ENCODE results near the gene INO80C. TPM values are rescaled to one million over a fixed set of nuclear protein-coding genes. Genes with fewer than 3 reads are reported as not detected.

The INO80C gene
- total and polyA plus RNA-seq, 8 donors = 8.7 to 66.7 (median 29.6) TPM; not detected in 1

DNA sequence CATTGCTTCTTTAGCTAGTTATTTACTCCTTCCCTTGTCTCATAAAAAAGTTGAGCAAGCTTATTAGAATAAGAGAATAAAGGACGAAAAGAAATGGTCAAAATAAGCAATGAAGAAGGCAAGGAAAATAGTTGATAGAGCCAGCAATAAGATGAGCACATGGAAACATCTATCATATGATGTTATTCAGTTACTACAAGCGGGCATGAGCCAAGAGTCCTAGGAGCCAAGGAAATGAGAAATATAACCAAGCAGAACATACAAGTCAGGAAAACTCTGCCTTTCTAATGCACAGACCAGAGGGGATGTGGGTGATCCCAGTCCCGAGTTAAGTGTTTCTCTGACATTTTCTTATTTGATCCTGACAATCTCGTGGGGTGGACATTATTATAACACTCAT lies 33.9 kb downstream of the INO80C start:
- Histone ChIP-seq H3K36me3 (peaks cover 0 to 14% (median 11%) of the 10 kb centered on the region in 4 donors), H3K4me3 (no peak overlapping the region), H3K27me3 (no peaks in the 10 kb centered on the region), H3K4me1 (peaks cover 19 to 58% (median 39%) of the 10 kb centered on the region in 4 donors), H3K27ac (peak overlapping the region in 1 of 5 donors; percentile 14), H3K9me3 (no peaks in the 10 kb centered on the region)
- TF ChIP-seq, protein P1, sequence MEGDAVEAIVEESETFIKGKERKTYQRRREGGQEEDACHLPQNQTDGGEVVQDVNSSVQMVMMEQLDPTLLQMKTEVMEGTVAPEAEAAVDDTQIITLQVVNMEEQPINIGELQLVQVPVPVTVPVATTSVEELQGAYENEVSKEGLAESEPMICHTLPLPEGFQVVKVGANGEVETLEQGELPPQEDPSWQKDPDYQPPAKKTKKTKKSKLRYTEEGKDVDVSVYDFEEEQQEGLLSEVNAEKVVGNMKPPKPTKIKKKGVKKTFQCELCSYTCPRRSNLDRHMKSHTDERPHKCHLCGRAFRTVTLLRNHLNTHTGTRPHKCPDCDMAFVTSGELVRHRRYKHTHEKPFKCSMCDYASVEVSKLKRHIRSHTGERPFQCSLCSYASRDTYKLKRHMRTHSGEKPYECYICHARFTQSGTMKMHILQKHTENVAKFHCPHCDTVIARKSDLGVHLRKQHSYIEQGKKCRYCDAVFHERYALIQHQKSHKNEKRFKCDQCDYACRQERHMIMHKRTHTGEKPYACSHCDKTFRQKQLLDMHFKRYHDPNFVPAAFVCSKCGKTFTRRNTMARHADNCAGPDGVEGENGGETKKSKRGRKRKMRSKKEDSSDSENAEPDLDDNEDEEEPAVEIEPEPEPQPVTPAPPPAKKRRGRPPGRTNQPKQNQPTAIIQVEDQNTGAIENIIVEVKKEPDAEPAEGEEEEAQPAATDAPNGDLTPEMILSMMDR (IDR thresholded peaks at IDR 0.05) = no peak
- TF ChIP-seq POLR2A (IDR thresholded peaks at IDR 0.05) (no peak), EP300 (IDR thresholded peaks at IDR 0.05) (no peak), POLR2AphosphoS5 (IDR thresholded peaks at IDR 0.05) (no peak)
- intact Hi-C loops (cut with DNase I; ENCODE audit: low total_unique reads) = no loop called here
- WGBS, 5 donors = 65 to 78% (median 77%) methylated on average over 4 of the region's 4 CpGs
- DNase-seq = no peak

DNA sequence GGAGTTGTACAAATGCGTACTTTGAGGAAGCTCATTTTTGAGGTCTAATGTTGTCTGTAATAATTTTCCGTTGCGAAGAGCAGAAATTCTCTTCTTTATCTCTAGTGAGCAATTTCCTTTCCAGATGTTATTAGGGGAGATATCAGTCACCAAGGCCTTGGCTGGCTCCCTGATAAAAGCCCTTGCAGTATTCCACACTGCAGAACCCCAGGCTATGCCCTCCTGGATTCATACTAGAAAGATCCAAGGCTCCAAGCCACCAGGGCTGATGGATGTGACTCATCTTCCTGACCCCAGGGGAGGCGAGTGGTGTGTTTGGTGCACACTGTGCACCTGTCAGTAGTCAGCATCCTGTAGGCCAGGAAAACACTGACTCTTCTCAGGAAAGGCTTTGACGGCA lies 34.7 kb downstream of the INO80C start:
- DNase-seq = peak in 1 of 2 donors; percentile 34
- H3K4me3 ChIP-seq = no peak overlapping the region
- intact Hi-C loops (cut with DNase I; ENCODE audit: low total_unique reads) = no loop called here
- H3K27me3 ChIP-seq = no peaks in the 10 kb centered on the region
- no peak for TF ChIP-seq EP300 (IDR thresholded peaks at IDR 0.05)
- TF ChIP-seq POLR2AphosphoS5 (IDR thresholded peaks at IDR 0.05) = no peak
- TF ChIP-seq, protein P1 (IDR thresholded peaks at IDR 0.05) = no peak
- no peak for TF ChIP-seq POLR2A (IDR thresholded peaks at IDR 0.05)
- 75 to 84% (median 80%) methylated on average over 5 of the region's 5 CpGs for WGBS, 5 donors
- H3K27ac ChIP-seq = peak overlapping the region in 3 of 5 donors; percentile 14 to 56 (median 49)
- no peaks in the 10 kb centered on the region for H3K9me3 ChIP-seq
- peaks cover 0 to 9% (median 8%) of the 10 kb centered on the region in 4 donors for H3K36me3 ChIP-seq
- peaks cover 25 to 66% (median 46%) of the 10 kb centered on the region in 4 donors for H3K4me1 ChIP-seq

DNA sequence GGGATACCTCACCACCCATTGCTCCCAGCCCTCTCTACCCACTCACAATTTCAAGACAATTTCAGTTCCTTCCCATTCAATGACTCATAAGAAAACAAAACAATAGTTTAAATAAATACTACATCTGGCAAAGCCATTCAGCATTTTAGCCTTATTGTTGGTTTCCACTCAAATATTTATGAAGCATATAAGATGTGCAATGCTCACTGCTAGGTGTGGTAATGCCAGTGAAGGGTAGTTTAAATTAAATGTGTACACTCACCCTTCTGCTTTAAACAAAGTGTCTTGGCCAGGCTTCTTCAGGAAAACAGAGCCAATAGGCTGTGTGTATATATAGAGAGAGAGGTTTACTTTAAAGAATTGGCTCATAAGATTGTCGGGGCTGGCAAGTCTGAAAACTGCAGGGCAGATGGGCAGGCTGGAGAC lies 37.0 kb downstream of the INO80C start:
- intact Hi-C loops (cut with DNase I; ENCODE audit: low total_unique reads) = no loop called here
- Histone ChIP-seq H3K36me3 (no peaks in the 10 kb centered on the region), H3K27me3 (no peaks in the 10 kb centered on the region), H3K27ac (peak overlapping the region in 3 of 5 donors; percentile 0 to 49 (median 30)), H3K4me1 (peaks cover 25 to 66% (median 43%) of the 10 kb centered on the region in 4 donors), H3K4me3 (no peak overlapping the region), H3K9me3 (no peaks in the 10 kb centered on the region)
- 17 to 41% (median 28%) methylated on average over 1 of the region's 1 CpG for WGBS, 5 donors
- TF ChIP-seq, protein P1 (IDR thresholded peaks at IDR 0.05) = no peak
- no peak for TF ChIP-seq POLR2AphosphoS5 (IDR thresholded peaks at IDR 0.05)
- no peak for TF ChIP-seq EP300 (IDR thresholded peaks at IDR 0.05)
- no peak for TF ChIP-seq POLR2A (IDR thresholded peaks at IDR 0.05)
- DNase-seq = no peak

DNA sequence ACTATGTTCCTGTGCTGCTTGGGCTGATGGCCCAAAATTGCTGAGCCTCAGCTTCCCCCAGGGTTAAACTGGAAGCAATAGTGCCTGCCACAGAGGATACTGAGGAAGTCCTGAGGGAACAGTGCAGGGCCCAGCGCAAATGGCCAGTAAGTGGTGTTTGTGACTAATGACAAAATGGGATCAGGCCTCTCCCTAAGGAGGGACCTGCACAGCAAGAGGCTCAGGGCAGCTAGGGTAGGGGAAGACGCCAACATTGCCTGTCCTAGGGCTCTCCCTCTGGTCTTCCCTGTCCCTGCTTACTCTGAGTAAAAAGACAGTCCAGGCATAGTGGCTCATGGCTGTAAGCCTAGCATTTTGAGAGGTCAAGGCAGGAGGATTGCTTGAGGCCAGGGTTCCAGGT lies 37.8 kb downstream of the INO80C start:
- TF ChIP-seq, protein P1 (IDR thresholded peaks at IDR 0.05) = no peak
- TF ChIP-seq POLR2AphosphoS5 (IDR thresholded peaks at IDR 0.05) (no peak), EP300 (IDR thresholded peaks at IDR 0.05) (no peak), POLR2A (IDR thresholded peaks at IDR 0.05) (no peak)
- DNase-seq = no peak
- Histone ChIP-seq H3K9me3 (no peaks in the 10 kb centered on the region), H3K4me3 (no peak overlapping the region), H3K27me3 (no peaks in the 10 kb centered on the region), H3K36me3 (no peaks in the 10 kb centered on the region), H3K27ac (peak overlapping the region in 1 of 5 donors; percentile 71), H3K4me1 (peaks cover 25 to 60% (median 43%) of the 10 kb centered on the region in 4 donors)
- intact Hi-C loops (cut with DNase I; ENCODE audit: low total_unique reads) = no loop called here
- 47 to 96% (median 84%) methylated on average over 2 of the region's 2 CpGs for WGBS, 5 donors
